Fibroblast of pulmonary artery (primary cell): ENCODE results near the gene MAZ.

ENCODE experiments used
- DNase-seq: peaks from one replicate; pipeline ENCODE4 v3.0.0-alpha.2; 2010; ENCODE audit warnings: low read depth
- H3K4me3 ChIP-seq: replicated peaks from 2 replicates; pipeline ENCODE4 v1.5.1; 2011; ENCODE audit warnings: low read depth, mild to moderate bottlenecking, control low read depth, low read length, moderate library complexity
- CTCF ChIP-seq: IDR thresholded peaks from 2 replicates; pipeline ENCODE4 v1.5.1; 2011; ENCODE audit warnings: mild to moderate bottlenecking, control low read depth, low read length, inconsistent platforms; ENCODE audit errors: missing control alignments

MAZ gene

GRCh38 chr16:29802416-29802935 lies 3.9 kb upstream of the MAZ start:
- no peak for DNase-seq
- H3K4me3 ChIP-seq, result no peak overlapping the region
- no peak for TF ChIP-seq CTCF

- DNase-seq, result no peak
- TF ChIP-seq CTCF, result no peak
- no peak overlapping the region for H3K4me3 ChIP-seq
Observed at GRCh38 chr16:29804020-29804419, 2.3 kb upstream of the MAZ start.

- TF ChIP-seq CTCF, result no peak
- peak overlapping the region; percentile 91 for H3K4me3 ChIP-seq
- DNase-seq, result no peak
Observed at GRCh38 chr16:29804455-29805231, 1.7 kb upstream of the MAZ start.

GRCh38 chr16:29805232-29806098 lies 864 bp upstream of the MAZ start:
- H3K4me3 ChIP-seq, result peak overlapping the region; percentile 91
- DNase-seq, result peak; percentile 97
- TF ChIP-seq CTCF, result no peak

GRCh38 chr16:29806641-29807425 lies 504 bp downstream of the MAZ start:
- no peak for TF ChIP-seq CTCF
- DNase-seq, result no peak
- H3K4me3 ChIP-seq, result peak overlapping the region; percentile 66

- DNase-seq, result peak; percentile 95
- peak overlapping the region; percentile 66 for H3K4me3 ChIP-seq
Observed at GRCh38 chr16:29807426-29808218, 1.3 kb downstream of the MAZ start.

More at GRCh38 chr16:29807426-29808218, 1.3 kb downstream of the MAZ start:
- TF ChIP-seq CTCF, result peak; percentile 42
